Heart left ventricle (tissue), 16 donors: ENCODE measurements around the gene AQP11. TPM values are rescaled to one million over a fixed set of nuclear protein-coding genes. Genes with fewer than 3 reads are reported as not detected.

ENCODE experiments used
- ATAC-seq, 4 donors: fragments of 200-7000 bp; cut with Tn5 transposase; one replicate each; pipeline ENCODE4 v1.9.1; 2020 to 2022; ENCODE audit warnings: moderate library complexity in 4 of 4, mild to moderate bottlenecking in 3 of 4, moderate number of reproducible peaks in 1 of 4
- DNase-seq, 5 donors: peaks; one replicate each; pipeline ENCODE4 v3.0.0-alpha.2; 2020
- H3K27ac ChIP-seq, 12 donors: fragments of 200-600 bp; sonication (generic) in 4 of 12; one replicate each; pipeline versions ENCODE4 v1.5.0 to v1.8.0; 2016 to 2022; ENCODE audit warnings: mild to moderate bottlenecking in 2 of 12
- H3K27me3 ChIP-seq, 9 donors: fragments of 200-600 bp; sonication (generic) in 2 of 9; one replicate each; pipeline versions ENCODE4 v1.5.1 to v1.8.0; 2016 to 2022; ENCODE audit warnings: mild to moderate bottlenecking in 3 of 9
- H3K36me3 ChIP-seq, 9 donors: fragments of 200-600 bp; sonication (generic) in 2 of 9; one replicate each; pipeline versions ENCODE4 v1.5.0 to v1.8.0; 2018 to 2022; ENCODE audit warnings: mild to moderate bottlenecking in 2 of 9
- H3K4me1 ChIP-seq, 12 donors: fragments of 200-600 bp; sonication (generic) in 4 of 12; one replicate each; pipeline versions ENCODE4 v1.5.0 to v1.8.0; 2016 to 2022; ENCODE audit warnings: mild to moderate bottlenecking in 3 of 12
- H3K4me3 ChIP-seq, 12 donors: fragments of 200-600 bp; sonication (generic) in 4 of 12; one replicate each; pipeline versions ENCODE4 v1.5.0 to v1.8.0; 2017 to 2022; ENCODE audit warnings: mild to moderate bottlenecking in 9 of 12, moderate library complexity in 4 of 12
- H3K9me3 ChIP-seq, 12 donors: fragments of 200-600 bp; sonication (generic) in 4 of 12; one replicate each; pipeline versions ENCODE4 v1.5.0 to v1.8.0; 2016 to 2022; ENCODE audit warnings: mild to moderate bottlenecking in 1 of 12
- POLR2A ChIP-seq, 2 donors: fragments of 450-650 bp; IDR thresholded peaks; one replicate each; pipeline ENCODE4 v1.6.1; 2017; ENCODE audit warnings: antibody characterized with exemption in 2 of 2, mild to moderate bottlenecking in 2 of 2, moderate library complexity in 2 of 2
- WGBS, 4 donors: extraction: QIAGEN DNeasy Blood & Tissue Kit in 2 of 4; methylation state at CpG; one replicate each; pipeline versions ENCODE4 v1.1.5 to v1.1.7; 2013 to 2018; 5-methylcytosine and 5-hydroxymethylcytosine counted together
- intact Hi-C, 10 donors: fragments of 100-400 bp; cut with DNase I; formaldehyde crosslinking; loops; one replicate each; pipeline versions ENCODE4 v1.11.1 to v1.14.2; 2022
- polyA plus RNA-seq, 2 donors: library from polyadenylated mRNA; stranded (reverse); fragments of 200-250 nt; gene quantifications; one replicate each; pipeline ENCODE4 v1.2.3, GENCODE V29; 2013
- total RNA-seq, 9 donors: library from RNA; depleted of rRNA in 2 of 9; stranded (reverse); fragments of >200 nt in 2 of 9; fragmentation: NEBNext Ultra II Directional in 3 of 9; extraction: Animal tissue kit (Norgen Biotek cat#: 25700) in 3 of 9; gene quantifications; one replicate each; pipeline versions ENCODE4 v1.1.0 to v1.2.4, GENCODE V29; 2016 to 2023
- TF ChIP-seq, protein P1 (sequence below), 12 donors: fragments of 200-600 bp; sonication (generic) in 4 of 12; IDR thresholded peaks; one replicate each; pipeline versions ENCODE4 v1.5.0 to v1.8.0; 2018 to 2022; ENCODE audit warnings: antibody characterized with exemption in 12 of 12, mild to moderate bottlenecking in 5 of 12
- donor health status: ischemic (EF 13 %, LVEDD 7.1; RV severe dilation, severe dysfunction).
- donor health status: healthy with polysubstance abuse.
- donor health status: DM: no; HTN: yes; CAD: no.
- donor health status: DM: no; HTN: no; CAD: no.
- donor health status: ischemic (EF 25% LVEDD 6.9; RV normal size, moderate dysfunction).
- donor health status: ischemic (EF 25% LVEDD 5.7; RV mildly dilated, moderate dysfunction).
- donor health status: healthy.
- donor health status: DM: yes; HTN: yes; CAD: no.
- donor health status: ischemic (EF 35%, LVEDD 5.7; RV mildly dilated, moderate dysfunction).
- donor health status: nonischemic (EF 11% LVEDD 7.7; RV severe dilation, severe dysfunction).
- donor health status: DM: yes; HTN: yes; CAD: no.
- donor health status: PGD.
- donor health status: ischemic (EF 29% LVEDD 5.4; RV normal size, mild dysfunction).
- donor health status: nonischemic (EF 23%, LVEDD 6.1; RV moderate dilation, normal function).

AQP11 gene
- total and polyA plus RNA-seq, 11 donors: 0.27 to 1.8 (median 0.85) TPM

DNA sequence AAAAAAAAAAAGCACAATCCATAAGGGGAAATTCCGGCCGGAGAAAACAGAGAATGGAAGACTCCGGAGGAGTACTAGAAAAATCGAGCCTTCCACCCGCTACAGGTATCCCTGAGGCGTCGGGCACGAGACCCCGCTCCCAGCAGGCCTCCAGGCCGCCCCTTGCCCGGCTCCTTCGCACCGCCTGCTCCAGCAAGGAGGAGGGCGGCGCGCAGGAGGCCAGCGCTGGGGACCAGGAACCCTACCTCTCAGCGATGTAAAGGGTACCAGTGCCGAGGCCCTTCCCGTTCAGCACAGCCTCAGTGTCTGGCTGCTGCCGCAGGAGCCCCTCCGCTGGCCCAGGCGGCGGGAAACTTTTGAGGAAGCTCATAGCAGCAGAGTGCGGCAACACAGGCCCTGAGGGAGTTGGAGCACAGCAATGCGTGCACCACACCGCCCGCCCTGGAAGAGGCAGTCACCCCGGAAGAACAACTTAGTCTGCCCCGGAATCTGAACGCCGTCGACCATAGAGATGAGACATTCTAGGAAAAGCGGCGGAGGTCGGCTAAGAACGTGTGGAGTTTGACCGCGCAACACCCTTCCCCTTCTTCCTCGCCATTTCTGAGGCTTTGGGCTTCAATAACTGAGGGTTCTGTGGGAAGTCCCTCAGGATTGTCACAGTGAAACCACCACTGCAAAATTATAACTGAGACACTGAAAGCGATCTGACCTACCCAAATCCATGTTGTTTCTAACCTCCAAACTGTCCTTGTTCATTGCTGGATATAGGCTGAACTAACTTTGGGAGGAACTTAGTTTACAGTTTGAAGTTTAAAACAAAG, 47.8 kb downstream of the AQP11 start, which contains the start of gene CLNS1A:
TSS of gene CLNS1A (minus strand) at position 450 of the 821 bp plus-strand sequence. CDS start at position 370, 80 bp downstream.
- WGBS, 4 donors: 0 to 1% (median 1%) methylated on average over 30 to 41 of the region's 41 CpGs
- ATAC-seq: peak; percentile 98 to 100 (median 99)
- Histone ChIP-seq H3K4me3 (peak within 1 kb of the TSS; percentile 66 to 97 (median 85)), H3K9me3 (no peaks in the 10 kb centered on the region), H3K27ac (peak within 1 kb of the TSS; percentile 77 to 93 (median 86)), H3K27me3 (no peaks in the 10 kb centered on the region), H3K4me1 (peaks cover 0 to 40% (median 15%) of the 10 kb centered on the region in 12 donors), H3K36me3 (peaks cover 0 to 5% (median 0%) of the 10 kb centered on the region in 9 donors)
- intact Hi-C loops: loop anchor here in 2 of 10 donors (1.0 to 2.0 kb wide), 2 partner anchors 183 kb away; partner anchors contain the start of genes RSF1 (in 2 of the 2) and AAMDC (in 1 of the 2)
- TF ChIP-seq POLR2A (IDR thresholded peaks at IDR 0.05): peak in 1 of 2 donors; percentile 71
- TF ChIP-seq, protein P1, sequence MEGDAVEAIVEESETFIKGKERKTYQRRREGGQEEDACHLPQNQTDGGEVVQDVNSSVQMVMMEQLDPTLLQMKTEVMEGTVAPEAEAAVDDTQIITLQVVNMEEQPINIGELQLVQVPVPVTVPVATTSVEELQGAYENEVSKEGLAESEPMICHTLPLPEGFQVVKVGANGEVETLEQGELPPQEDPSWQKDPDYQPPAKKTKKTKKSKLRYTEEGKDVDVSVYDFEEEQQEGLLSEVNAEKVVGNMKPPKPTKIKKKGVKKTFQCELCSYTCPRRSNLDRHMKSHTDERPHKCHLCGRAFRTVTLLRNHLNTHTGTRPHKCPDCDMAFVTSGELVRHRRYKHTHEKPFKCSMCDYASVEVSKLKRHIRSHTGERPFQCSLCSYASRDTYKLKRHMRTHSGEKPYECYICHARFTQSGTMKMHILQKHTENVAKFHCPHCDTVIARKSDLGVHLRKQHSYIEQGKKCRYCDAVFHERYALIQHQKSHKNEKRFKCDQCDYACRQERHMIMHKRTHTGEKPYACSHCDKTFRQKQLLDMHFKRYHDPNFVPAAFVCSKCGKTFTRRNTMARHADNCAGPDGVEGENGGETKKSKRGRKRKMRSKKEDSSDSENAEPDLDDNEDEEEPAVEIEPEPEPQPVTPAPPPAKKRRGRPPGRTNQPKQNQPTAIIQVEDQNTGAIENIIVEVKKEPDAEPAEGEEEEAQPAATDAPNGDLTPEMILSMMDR (IDR thresholded peaks at IDR 0.05): peak in 2 of 12 donors; percentile 10
- DNase-seq: peak; percentile 87 to 89 (median 88)

DNA sequence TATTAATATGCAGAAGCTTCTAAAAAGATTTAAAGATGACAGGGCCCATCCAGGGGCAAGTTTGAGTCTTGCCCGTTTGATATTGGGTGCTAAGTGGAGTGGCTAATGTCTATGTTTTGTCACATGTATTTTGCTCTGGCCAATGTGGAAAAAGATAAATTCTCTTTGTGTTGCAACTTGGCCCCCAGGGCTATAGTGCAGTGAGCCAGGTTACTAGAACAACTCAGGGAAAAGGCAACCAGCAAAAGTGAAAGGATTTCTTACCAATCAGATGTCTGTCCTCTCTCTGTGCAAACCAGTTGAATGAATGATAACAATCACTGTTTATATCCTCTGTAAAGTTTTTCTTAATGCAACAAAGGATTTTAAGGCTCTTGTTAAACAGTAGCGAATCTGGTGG, 52.5 kb downstream of the AQP11 start:
- 75 to 86% (median 77%) methylated on average over 2 of the region's 2 CpGs for WGBS, 4 donors
- H3K4me1 ChIP-seq: peaks cover 0 to 4% (median 3%) of the 10 kb centered on the region in 12 donors
- TF ChIP-seq, protein P1 (IDR thresholded peaks at IDR 0.05): no peak
- TF ChIP-seq POLR2A (IDR thresholded peaks at IDR 0.05): no peak
- intact Hi-C loops: no loop called here
- H3K27me3 ChIP-seq: peaks cover 0 to 7% (median 0%) of the 10 kb centered on the region in 9 donors
- ATAC-seq (no peak), DNase-seq (no peak)
- no peaks in the 10 kb centered on the region for H3K36me3 ChIP-seq
- H3K4me3 ChIP-seq: no peak overlapping the region
- H3K27ac ChIP-seq: no peak overlapping the region
- no peaks in the 10 kb centered on the region for H3K9me3 ChIP-seq

DNA sequence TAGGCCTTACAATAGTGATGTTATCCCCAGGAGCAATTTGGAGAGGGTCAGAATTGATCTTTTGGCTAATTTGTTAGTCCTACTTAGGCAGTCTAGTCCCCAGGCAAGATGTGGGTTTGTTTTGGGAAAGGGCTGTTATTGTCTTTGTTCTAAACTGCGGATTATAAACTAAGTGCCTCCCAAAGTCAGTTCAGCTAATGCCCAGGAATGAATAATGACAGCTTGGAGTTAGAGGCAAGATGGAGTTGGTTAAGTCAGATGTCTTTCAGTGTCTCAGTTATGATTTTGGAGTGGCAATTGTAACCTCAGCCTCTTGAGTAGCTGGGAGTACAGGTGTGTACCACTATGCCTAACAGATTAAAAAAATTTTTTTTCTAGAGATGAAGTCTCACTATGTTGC, 55.1 kb downstream of the AQP11 start:
- intact Hi-C loops: no loop called here
- 77 to 94% (median 90%) methylated on average over 1 of the region's 1 CpG for WGBS, 4 donors

More for the DNA sequence above, 55.1 kb downstream of the AQP11 start:
- Histone ChIP-seq H3K4me3 (no peak overlapping the region), H3K9me3 (no peaks in the 10 kb centered on the region), H3K36me3 (no peaks in the 10 kb centered on the region), H3K27me3 (peaks cover 0 to 7% (median 0%) of the 10 kb centered on the region in 9 donors), H3K27ac (no peak overlapping the region), H3K4me1 (no peaks in the 10 kb centered on the region)
- DNase-seq (no peak), ATAC-seq (no peak)
- TF ChIP-seq, protein P1 (IDR thresholded peaks at IDR 0.05): no peak
- TF ChIP-seq POLR2A (IDR thresholded peaks at IDR 0.05): no peak
